Measurements from ENCODE around the gene KCNE3.

The KCNE3 gene

DNA sequence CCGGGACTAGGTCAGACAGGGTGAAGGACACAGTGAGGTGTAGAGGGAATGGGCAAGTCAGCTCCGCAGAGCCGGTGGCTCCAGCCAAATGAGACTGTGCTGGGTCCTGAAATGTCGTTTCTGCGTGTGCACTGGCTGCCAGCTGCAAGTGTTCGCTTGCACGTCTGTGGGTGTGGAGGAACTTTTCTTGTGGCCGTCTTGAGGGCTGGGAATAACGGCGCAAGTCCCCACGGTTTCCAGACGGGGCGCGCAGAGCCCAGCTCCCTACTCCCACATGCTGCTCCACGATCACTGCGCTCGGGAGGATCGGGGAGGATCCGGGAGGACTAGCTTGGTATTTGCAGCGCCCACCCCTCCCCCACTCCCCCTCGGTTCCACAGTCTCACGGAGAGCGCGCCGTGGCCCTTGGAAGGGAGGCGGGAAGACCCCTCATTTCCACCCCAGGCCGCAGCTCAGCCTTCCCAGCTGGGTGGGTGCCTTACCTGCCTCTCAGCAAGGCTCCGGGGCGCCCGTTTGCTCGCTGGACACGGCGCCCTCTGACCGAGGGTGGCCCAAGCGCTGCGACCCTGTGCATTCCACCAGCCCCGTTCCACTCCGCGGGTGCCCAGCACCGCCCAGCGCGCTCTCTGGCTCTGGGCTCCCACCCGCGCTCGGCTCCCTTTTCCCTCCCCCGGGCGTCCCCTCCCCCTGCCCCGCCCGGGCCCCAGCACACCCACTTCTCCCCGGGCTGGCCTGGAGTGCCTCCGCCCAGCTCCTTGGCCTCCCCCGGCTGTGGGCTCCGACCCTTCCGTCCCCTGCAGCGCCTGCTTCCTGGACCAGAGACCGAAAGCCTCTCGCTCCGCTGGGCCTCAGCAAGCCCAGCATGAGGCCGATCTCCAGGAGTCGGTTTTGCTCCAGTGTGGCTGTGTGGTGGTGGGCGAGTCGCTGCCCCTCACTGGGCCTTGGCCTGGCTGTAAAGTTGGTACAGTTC, at the start of gene KCNE3:
KCNE3 (minus strand) TSS at position 634 of the 970 bp plus-strand sequence. CDS start 9,986 bp downstream, outside the sequence.
- no peak for DNase-seq

GRCh38 chr11:74507582-74507981, 40.2 kb upstream of the KCNE3 start:
- no peak for DNase-seq

DNA sequence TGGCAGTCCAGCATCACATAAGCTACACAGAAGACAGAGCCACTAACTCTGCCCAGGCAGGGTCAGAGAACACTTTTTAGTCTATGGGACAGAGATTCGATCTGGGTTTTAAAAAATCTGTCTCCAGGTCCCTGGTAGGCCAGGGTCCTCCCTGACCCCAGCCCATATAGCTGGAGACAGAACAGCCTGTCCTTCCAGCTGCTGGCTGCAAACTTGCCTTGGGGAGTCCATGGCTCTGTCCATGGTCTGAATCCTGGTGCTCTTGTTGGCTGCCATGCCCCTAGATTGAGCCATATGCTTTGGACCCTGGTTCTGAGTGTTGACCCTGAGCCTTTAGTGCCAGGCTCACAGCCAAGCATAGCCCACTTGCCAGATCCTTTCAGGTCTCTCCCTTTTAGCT, 39.5 kb upstream of the KCNE3 start:
- no peak for DNase-seq

GRCh38 chr11:74505911-74506310, 38.6 kb upstream of the KCNE3 start:
- DNase-seq, result no peak

GRCh38 chr11:74504100-74504691, 36.8 kb upstream of the KCNE3 start:
- DNase-seq, result no peak

GRCh38 chr11:74494916-74495315, 27.6 kb upstream of the KCNE3 start:
- no peak for DNase-seq

- no peak for DNase-seq
Measured at GRCh38 chr11:74493791-74494630, 26.7 kb upstream of the KCNE3 start.

- peak; percentile 99 for DNase-seq
Measured at GRCh38 chr11:74492974-74493790, 25.8 kb upstream of the KCNE3 start, which contains the start of gene LIPT2. Gene LIPT2, minus strand, starts transcription at chr11:74493724. Its CDS starts 21 bp downstream, at chr11:74493703.

DNA sequence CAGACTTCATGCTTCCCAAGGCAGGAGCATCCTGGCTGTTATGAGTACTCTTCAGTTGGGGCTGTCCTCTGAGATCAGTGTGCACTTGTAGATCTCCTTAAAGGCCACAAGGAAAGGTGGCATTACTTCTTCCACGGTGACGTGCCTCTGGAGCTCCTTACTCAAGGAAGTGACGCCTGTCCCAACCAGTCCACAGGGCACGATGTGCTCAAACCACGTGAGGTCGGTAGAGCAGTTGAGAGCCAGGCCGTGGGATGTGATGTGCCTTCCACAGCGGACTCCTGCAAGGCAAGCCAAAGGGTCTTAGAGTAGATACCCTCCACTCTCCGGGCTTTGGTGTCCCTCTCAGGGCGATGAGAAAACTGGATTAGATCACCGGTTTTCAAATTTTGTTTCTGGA, 24.7 kb upstream of the KCNE3 start:
- DNase-seq, result no peak

DNA sequence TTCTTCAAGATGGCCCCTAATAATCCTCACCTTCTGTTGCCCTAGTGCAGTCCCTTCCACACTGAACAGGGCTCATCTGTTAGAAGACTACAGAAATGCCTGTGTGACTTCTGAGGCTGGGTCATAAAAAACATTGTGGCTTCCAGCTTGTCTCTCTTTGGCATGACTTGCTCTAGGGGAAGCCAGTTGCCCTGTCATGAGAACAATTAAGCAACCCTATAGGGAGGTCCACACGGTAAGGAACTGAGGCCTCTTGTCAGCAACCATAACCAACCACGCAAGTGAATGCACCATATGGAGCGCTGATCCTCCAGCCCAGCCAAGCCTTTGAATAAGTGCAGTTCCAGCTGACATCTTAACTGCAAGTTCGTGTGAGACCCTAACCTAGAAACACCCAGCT, 23.6 kb upstream of the KCNE3 start:
- DNase-seq, result no peak

- DNase-seq, result no peak
Measured at GRCh38 chr11:74487875-74488274, 20.5 kb upstream of the KCNE3 start.

DNA sequence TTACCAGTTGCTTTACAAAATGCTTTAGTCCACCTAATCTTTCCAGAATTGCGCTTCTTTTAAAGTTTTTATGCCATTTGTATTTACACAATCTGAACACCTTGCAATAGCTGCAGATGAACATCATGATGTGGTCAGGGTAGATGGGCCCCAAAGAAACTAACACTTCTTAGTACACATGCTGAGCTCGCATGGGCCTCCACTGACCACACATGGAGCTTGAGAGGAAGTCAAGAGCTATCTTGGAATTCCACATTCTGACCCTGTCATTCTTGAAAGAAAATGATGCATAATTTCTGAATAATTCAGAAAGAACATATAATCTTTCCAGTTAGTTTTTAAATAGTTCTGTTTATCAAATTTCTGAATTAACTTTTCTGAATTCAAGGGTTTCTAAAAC, 18.5 kb upstream of the KCNE3 start:
- no peak for DNase-seq

- no peak for DNase-seq
Measured at GRCh38 chr11:74480688-74481417, 13.5 kb upstream of the KCNE3 start.

DNA sequence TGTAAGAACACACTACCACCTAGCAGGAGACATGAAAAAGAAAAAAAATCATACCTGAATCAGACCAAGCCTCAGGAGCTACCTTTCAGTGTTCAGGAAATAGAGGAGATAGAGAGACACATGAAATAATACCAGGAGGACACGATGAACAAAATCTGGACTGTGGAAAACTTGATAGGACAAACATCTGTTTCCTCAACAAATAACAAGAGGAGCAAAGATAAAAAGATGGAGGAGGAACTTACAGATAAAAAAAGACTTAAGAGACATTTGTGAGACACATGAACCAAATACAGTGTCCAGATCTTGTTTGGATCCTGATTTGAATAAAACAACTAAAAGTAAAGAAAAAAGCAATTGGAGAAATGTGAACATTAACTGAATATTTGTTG, 12.4 kb upstream of the KCNE3 start:
- DNase-seq, result no peak

- DNase-seq, result no peak
Measured at GRCh38 chr11:74478877-74479731, 11.8 kb upstream of the KCNE3 start.

DNA sequence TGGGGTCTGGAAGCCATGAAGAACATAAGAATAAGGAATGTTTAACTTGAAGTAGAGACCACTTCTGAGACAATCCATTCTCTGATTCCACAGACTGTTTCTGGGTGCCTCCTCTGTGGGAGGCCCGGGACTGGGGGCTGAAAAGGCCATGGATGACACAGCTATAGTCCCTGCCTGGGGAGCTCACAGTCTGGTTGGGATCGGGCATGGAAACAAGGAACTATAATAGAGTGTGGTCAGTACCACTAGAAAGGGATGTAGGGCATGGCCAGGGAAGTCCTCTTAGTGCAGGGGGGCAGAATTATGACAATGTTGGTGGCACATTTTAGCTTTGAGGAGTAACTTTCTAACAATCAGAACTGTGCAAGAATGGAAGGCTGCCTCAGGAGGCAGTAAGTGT, 9.2 kb upstream of the KCNE3 start:
- DNase-seq, result no peak

GRCh38 chr11:74474316-74474715, 7.0 kb upstream of the KCNE3 start:
- DNase-seq, result no peak

- no peak for DNase-seq
Measured at GRCh38 chr11:74473382-74474173, 6.2 kb upstream of the KCNE3 start.

DNA sequence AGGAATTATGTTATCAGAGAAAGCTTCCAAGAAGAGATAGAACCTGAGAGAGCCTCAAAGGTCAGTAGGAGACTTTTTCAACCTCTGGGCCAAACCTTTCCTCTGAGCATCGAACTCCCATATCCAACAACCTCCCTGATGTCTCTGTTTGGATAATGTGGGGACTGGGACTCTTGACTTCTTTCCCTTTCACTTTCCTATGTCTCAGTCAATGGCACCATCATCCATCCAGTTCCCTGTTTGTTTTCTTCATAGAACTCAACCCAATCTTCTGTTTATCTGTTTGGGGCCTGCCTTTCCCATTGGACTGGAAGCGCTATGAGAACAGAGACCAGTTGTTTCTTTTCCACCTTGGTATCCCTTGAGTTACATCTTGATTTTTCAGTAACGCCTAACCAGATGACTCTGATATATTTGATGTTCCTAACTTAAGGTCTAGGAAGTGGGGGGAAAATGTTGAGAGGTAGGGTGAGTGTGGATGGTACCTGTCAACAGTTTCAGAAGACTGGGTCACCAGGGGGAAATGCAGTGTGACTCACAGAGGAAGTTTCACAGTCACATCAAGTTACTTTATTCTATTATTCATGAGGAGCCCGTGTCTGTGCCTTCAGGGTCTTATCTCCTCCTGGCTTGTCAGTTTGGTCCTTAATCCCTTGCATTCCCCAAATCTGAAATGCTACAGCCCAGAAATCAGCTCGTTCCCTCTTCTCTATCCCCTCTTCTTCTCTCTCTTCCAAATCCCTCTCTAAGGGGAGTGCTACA, 4.5 kb upstream of the KCNE3 start:
- DNase-seq, result no peak

All from NCI-H1092 (cell line).